K562 (cell line): ENCODE results near the gene LRRC59. TPM values are rescaled to one million over a fixed set of nuclear protein-coding genes. Genes with fewer than 3 reads are reported as not detected.

ENCODE experiments used
- ARHGAP35 ChIP-seq: fragments of 450-650 bp; IDR thresholded peaks from 2 replicates; pipeline ENCODE4 v1.6.1; 2018; ENCODE audit not compliant: partially characterized antibody
- ARID1B ChIP-seq: fragments of 450-650 bp; IDR thresholded peaks from 2 replicates; pipeline ENCODE4 v1.6.1; 2016; ENCODE audit warnings: antibody characterized with exemption, mild to moderate bottlenecking, inconsistent platforms
- BMI1 ChIP-seq: fragments of 150-350 bp; IDR thresholded peaks from 2 replicates; pipeline ENCODE4 v1.6.1; 2014; ENCODE audit warnings: low read length
- CAMTA2 ChIP-seq: fragments of 250-450 bp; sonication (Bioruptor Pico); conservative IDR thresholded peaks from 2 replicates; pipeline ENCODE4 v1.5.1; 2022
- CEBPB ChIP-seq: fragments of 450-650 bp; IDR thresholded peaks from 2 replicates; pipeline ENCODE4 v1.6.1; 2016; ENCODE audit warnings: missing genetic modification characterization, missing compliant biosample characterization
- CREBBP ChIP-seq: IDR thresholded peaks from one replicate; pipeline ENCODE4 v1.6.1; 2012; ENCODE audit warnings: low read depth, mild to moderate bottlenecking, control low read depth, inconsistent platforms, low read length
- FOXJ2 ChIP-seq: fragments of 200-800 bp; sonication (Bioruptor generic); IDR thresholded peaks from 2 replicates; pipeline ENCODE4 v1.6.1; 2016; ENCODE audit warnings: missing genetic modification characterization, missing compliant biosample characterization
- HDAC1 ChIP-seq, 2 experiments: fragments of 450-650 bp; IDR thresholded peaks; 2 replicates each; pipeline ENCODE4 v1.6.1; 2016 to 2017; ENCODE audit warnings: inconsistent platforms in 1 of 2, mild to moderate bottlenecking in 1 of 2, moderate library complexity in 1 of 2
- KLF13 ChIP-seq: fragments of 450-650 bp; IDR thresholded peaks from 2 replicates; pipeline ENCODE4 v1.6.1; 2016; ENCODE audit warnings: missing genetic modification characterization, low read depth, mild to moderate bottlenecking, missing compliant biosample characterization, moderate library complexity, borderline replicate concordance
- MEIS2 ChIP-seq: fragments of 450-650 bp; IDR thresholded peaks from 2 replicates; pipeline ENCODE4 v1.6.1; 2014; ENCODE audit warnings: mild to moderate bottlenecking; ENCODE audit not compliant: partially characterized antibody
- NEUROD1 ChIP-seq: fragments of 150-350 bp; IDR thresholded peaks from 2 replicates; pipeline ENCODE4 v1.6.1; 2014; ENCODE audit warnings: borderline replicate concordance, low read length, low read depth; ENCODE audit not compliant: partially characterized antibody
- NFATC3 ChIP-seq: fragments of 450-650 bp; IDR thresholded peaks from 2 replicates; pipeline ENCODE4 v1.6.1; 2017; ENCODE audit warnings: mild to moderate bottlenecking
- PTTG1 ChIP-seq: fragments of 450-650 bp; IDR thresholded peaks from 2 replicates; pipeline ENCODE4 v1.6.1; 2016; ENCODE audit warnings: low read depth, mild to moderate bottlenecking, missing genetic modification characterization, missing compliant biosample characterization
- RFX5 ChIP-seq: IDR thresholded peaks from 2 replicates; pipeline ENCODE4 v1.6.1; 2011; ENCODE audit warnings: low read depth, mild to moderate bottlenecking, improper control_type of control experiment, low read length
- SETDB1 ChIP-seq: IDR thresholded peaks from one replicate; pipeline ENCODE4 v1.6.1; 2012; ENCODE audit warnings: low read length, control low read depth, inconsistent platforms
- SNIP1 ChIP-seq: fragments of 450-650 bp; IDR thresholded peaks from 2 replicates; pipeline ENCODE4 v1.7.1; 2017; ENCODE audit warnings: low read depth, mild to moderate bottlenecking
- TAF7 ChIP-seq: fragments of 450-650 bp; IDR thresholded peaks from 2 replicates; pipeline ENCODE4 v1.6.1; 2016; ENCODE audit warnings: missing genetic modification characterization, missing compliant biosample characterization
- ZC3H11A ChIP-seq: IDR thresholded peaks from 2 replicates; pipeline ENCODE4 v1.6.1; 2012; ENCODE audit warnings: low read depth, low read length, improper control_type of control experiment
- ZFX ChIP-seq: sonication (generic); formaldehyde crosslinking; IDR thresholded peaks from 2 replicates; pipeline ENCODE4 v1.8.0; 2022; ENCODE audit warnings: mild to moderate bottlenecking, missing genetic modification reagents, moderate library complexity
- ZNF785 ChIP-seq: fragments of 250-450 bp; sonication (Bioruptor Pico); IDR thresholded peaks from 2 replicates; pipeline ENCODE4 v1.4.0; 2020; ENCODE audit warnings: mild to moderate bottlenecking
- ZZZ3 ChIP-seq: fragments of 450-650 bp; IDR thresholded peaks from 2 replicates; pipeline ENCODE4 v1.6.1; 2016; ENCODE audit warnings: antibody characterized with exemption, mild to moderate bottlenecking, moderate library complexity
- polyA plus RNA-seq, 8 experiments: library from polyadenylated mRNA; depleted of rRNA in 4 of 8; stranded (reverse) in 5 of 8; unstranded in 3 of 8; fragments of >200 nt; fragmentation: Nextera tagmentation in 2 of 8; fragmentation: Illumina TruSeq in 1 of 8; extraction: Ambion mirVana in 2 of 8; extraction: Trizol in 1 of 8; gene quantifications; 2 replicates each; pipeline versions ENCODE4 v1.2.1 to v1.2.3, GENCODE V29; 2011 to 2014; ENCODE audit warnings: inconsistent platforms in 1 of 8, missing spikeins in 1 of 8
- total RNA-seq, 7 experiments: library from RNA; depleted of rRNA in 6 of 7; stranded (reverse); fragments of >200 nt in 6 of 7; fragmentation: Illumina TruSeq in 2 of 7; extraction: Trizol in 2 of 7; gene quantifications; 2 replicates each; pipeline versions ENCODE4 v1.2.1 to v1.2.3, GENCODE V29; 2011 to 2021; ENCODE audit warnings: low replicate concordance in 1 of 7
- TF ChIP-seq, protein P1 (sequence below): sonication (generic); formaldehyde crosslinking; IDR thresholded peaks from 2 replicates; pipeline ENCODE4 v1.8.0; 2022; ENCODE audit warnings: mild to moderate bottlenecking, missing genetic modification reagents
- TF ChIP-seq, protein P2 (sequence below): fragments of 450-650 bp; IDR thresholded peaks from 2 replicates; pipeline ENCODE4 v1.6.1; 2016; ENCODE audit warnings: antibody characterized with exemption
- TF ChIP-seq, protein P3 (sequence below), 2 experiments: fragments of 450-650 bp; conservative IDR thresholded peaks; 2 replicates each; pipeline ENCODE4 v1.6.1; 2017; ENCODE audit warnings: mild to moderate bottlenecking in 2 of 2, moderate library complexity in 2 of 2

The LRRC59 gene
- total and polyA plus RNA-seq, 9 of the 15 experiments (the other 6 are each of a cell fraction or from before 2014, with no cell fraction given), result 27.8 to 244 (median 154) TPM

DNA sequence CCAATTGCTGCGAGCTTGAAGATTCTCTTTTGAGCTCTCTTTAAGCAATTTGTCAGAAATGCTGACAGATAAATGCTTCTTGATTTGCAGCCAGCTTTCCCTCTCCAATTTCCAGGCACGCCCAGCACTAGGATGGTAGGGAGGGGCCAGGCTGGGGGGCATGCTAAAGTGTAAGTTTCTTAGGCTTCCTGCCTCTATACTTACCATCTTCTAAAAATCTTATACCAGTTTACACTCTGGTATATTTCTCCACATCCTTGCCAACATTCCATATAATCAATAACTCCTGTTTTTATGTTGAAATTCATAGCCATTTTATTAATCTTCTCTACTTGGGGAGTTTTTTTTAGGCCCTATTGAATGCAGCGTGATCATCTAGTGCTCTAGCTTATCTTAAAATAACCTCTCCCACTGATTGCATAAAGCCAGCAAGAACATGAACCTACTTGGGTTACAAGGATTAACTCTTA is 46.2 kb upstream of the LRRC59 start (continued):
- TF ChIP-seq, protein P1, sequence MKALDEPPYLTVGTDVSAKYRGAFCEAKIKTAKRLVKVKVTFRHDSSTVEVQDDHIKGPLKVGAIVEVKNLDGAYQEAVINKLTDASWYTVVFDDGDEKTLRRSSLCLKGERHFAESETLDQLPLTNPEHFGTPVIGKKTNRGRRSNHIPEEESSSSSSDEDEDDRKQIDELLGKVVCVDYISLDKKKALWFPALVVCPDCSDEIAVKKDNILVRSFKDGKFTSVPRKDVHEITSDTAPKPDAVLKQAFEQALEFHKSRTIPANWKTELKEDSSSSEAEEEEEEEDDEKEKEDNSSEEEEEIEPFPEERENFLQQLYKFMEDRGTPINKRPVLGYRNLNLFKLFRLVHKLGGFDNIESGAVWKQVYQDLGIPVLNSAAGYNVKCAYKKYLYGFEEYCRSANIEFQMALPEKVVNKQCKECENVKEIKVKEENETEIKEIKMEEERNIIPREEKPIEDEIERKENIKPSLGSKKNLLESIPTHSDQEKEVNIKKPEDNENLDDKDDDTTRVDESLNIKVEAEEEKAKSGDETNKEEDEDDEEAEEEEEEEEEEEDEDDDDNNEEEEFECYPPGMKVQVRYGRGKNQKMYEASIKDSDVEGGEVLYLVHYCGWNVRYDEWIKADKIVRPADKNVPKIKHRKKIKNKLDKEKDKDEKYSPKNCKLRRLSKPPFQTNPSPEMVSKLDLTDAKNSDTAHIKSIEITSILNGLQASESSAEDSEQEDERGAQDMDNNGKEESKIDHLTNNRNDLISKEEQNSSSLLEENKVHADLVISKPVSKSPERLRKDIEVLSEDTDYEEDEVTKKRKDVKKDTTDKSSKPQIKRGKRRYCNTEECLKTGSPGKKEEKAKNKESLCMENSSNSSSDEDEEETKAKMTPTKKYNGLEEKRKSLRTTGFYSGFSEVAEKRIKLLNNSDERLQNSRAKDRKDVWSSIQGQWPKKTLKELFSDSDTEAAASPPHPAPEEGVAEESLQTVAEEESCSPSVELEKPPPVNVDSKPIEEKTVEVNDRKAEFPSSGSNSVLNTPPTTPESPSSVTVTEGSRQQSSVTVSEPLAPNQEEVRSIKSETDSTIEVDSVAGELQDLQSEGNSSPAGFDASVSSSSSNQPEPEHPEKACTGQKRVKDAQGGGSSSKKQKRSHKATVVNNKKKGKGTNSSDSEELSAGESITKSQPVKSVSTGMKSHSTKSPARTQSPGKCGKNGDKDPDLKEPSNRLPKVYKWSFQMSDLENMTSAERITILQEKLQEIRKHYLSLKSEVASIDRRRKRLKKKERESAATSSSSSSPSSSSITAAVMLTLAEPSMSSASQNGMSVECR (CRISPR knock-in tag), result no peak
- TF ChIP-seq, protein P2, sequence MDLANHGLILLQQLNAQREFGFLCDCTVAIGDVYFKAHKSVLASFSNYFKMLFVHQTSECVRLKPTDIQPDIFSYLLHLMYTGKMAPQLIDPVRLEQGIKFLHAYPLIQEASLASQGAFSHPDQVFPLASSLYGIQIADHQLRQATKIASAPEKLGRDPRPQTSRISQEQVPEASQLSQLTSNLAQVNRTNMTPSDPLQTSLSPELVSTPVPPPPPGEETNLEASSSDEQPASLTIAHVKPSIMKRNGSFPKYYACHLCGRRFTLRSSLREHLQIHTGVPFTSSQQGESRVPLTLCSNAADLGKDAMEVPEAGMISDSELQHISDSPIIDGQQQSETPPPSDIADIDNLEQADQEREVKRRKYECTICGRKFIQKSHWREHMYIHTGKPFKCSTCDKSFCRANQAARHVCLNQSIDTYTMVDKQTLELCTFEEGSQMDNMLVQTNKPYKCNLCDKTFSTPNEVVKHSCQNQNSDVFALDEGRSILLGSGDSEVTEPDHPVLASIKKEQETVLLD, result no peak
- TF ChIP-seq, protein P3, sequence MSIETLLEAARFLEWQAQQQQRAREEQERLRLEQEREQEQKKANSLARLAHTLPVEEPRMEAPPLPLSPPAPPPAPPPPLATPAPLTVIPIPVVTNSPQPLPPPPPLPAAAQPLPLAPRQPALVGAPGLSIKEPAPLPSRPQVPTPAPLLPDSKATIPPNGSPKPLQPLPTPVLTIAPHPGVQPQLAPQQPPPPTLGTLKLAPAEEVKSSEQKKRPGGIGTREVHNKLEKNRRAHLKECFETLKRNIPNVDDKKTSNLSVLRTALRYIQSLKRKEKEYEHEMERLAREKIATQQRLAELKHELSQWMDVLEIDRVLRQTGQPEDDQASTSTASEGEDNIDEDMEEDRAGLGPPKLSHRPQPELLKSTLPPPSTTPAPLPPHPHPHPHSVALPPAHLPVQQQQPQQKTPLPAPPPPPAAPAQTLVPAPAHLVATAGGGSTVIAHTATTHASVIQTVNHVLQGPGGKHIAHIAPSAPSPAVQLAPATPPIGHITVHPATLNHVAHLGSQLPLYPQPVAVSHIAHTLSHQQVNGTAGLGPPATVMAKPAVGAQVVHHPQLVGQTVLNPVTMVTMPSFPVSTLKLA (conservative IDR thresholded peaks at IDR 0.05), result no peak
- TF ChIP-seq CREBBP (no peak), BMI1 (no peak), ARHGAP35 (no peak), SNIP1 (peak; percentile 37; the same call in 1 of the 2 replicates), RFX5 (no peak), ZC3H11A (no peak), CAMTA2 (CRISPR knock-in tag) (no peak), NFATC3 (0 out of 2 replicates have a peak, but pooled peaks have one; percentile 92), SETDB1 (no peak), MEIS2 (peak; percentile 98), NEUROD1 (no peak), HDAC1 (IDR thresholded peaks at IDR 0.05) (no peak), FOXJ2 (no peak), KLF13 (tag) (no peak), PTTG1 (tag) (no peak), CEBPB (tag) (peak; percentile 70), TAF7 (tag) (no peak), ZFX (CRISPR knock-in tag) (no peak), ARID1B (no peak), ZZZ3 (no peak), ZNF785 (no peak)
